Loucy (cell line): ENCODE data around the gene ARHGEF12.

Experiments
- H2AFZ ChIP-seq: fragments of 200-600 bp; sonication (generic); 2 replicates; pipeline ENCODE4 v1.6.0; 2016; ENCODE audit warnings: antibody characterized with exemption, mild to moderate bottlenecking, low read length, moderate library complexity
- H3F3A ChIP-seq: fragments of 200-600 bp; 2 replicates; pipeline ENCODE4 v1.6.0; 2016; ENCODE audit warnings: antibody characterized with exemption, low read depth, mild to moderate bottlenecking
- H3K27me3 ChIP-seq: fragments of 200-600 bp; sonication (generic); 2 replicates; pipeline ENCODE4 v1.6.1; 2014; ENCODE audit warnings: low read length, mild to moderate bottlenecking; ENCODE audit not compliant: insufficient read depth, poor library complexity, severe bottlenecking
- H3K36me3 ChIP-seq: fragments of 200-600 bp; sonication (generic); 2 replicates; pipeline ENCODE4 v1.6.1; 2016; ENCODE audit warnings: low read length; ENCODE audit not compliant: insufficient read depth
- H3K4me1 ChIP-seq: fragments of 200-600 bp; sonication (generic); 2 replicates; pipeline ENCODE4 v1.5.1; 2014; ENCODE audit warnings: low read length, mild to moderate bottlenecking; ENCODE audit not compliant: insufficient read depth, poor library complexity, severe bottlenecking
- H3K4me2 ChIP-seq: fragments of 200-600 bp; sonication (generic); 2 replicates; pipeline ENCODE4 v1.6.0; 2014; ENCODE audit warnings: antibody characterized with exemption, low read length, low read depth, mild to moderate bottlenecking; ENCODE audit not compliant: poor library complexity, severe bottlenecking
- H3K4me3 ChIP-seq: fragments of 200-600 bp; sonication (generic); 2 replicates; pipeline ENCODE4 v1.5.1; 2014; ENCODE audit warnings: low read length, mild to moderate bottlenecking, mixed read lengths; ENCODE audit not compliant: poor library complexity, severe bottlenecking
- H3K79me2 ChIP-seq: fragments of 200-600 bp; sonication (generic); 2 replicates; pipeline ENCODE4 v1.6.1; 2014; ENCODE audit warnings: low read length; ENCODE audit not compliant: insufficient read depth
- H3K9ac ChIP-seq: fragments of 200-600 bp; sonication (generic); 2 replicates; pipeline ENCODE4 v1.6.0; 2014; ENCODE audit warnings: mild to moderate bottlenecking, low read depth, low read length, moderate library complexity; ENCODE audit not compliant: poor library complexity, severe bottlenecking
- H3K9me2 ChIP-seq: fragments of 200-600 bp; sonication (generic); replicated peaks from 2 replicates; pipeline ENCODE4 v1.6.1; 2016; ENCODE audit warnings: low read depth, low read length, mixed read lengths
- H3K9me3 ChIP-seq: fragments of 200-600 bp; sonication (generic); 2 replicates; pipeline ENCODE4 v1.6.1; 2014; ENCODE audit warnings: mild to moderate bottlenecking, antibody characterized with exemption, low read length, low read depth; ENCODE audit not compliant: insufficient read depth
- H4K20me1 ChIP-seq: fragments of 200-600 bp; sonication (generic); 2 replicates; pipeline ENCODE4 v1.6.0; 2014; ENCODE audit warnings: antibody characterized with exemption, low read length, mild to moderate bottlenecking; ENCODE audit not compliant: insufficient read depth, poor library complexity, severe bottlenecking
- CTCF ChIP-seq: fragments of 200-600 bp; sonication (generic); conservative IDR thresholded peaks from 2 replicates; pipeline ENCODE4 v1.5.1; 2014; ENCODE audit warnings: mild to moderate bottlenecking, antibody characterized with exemption, low read length
- EZH2phosphoT487 ChIP-seq: fragments of 200-600 bp; IDR thresholded peaks from 2 replicates; pipeline ENCODE4 v1.6.1; 2018; ENCODE audit warnings: antibody characterized with exemption, mild to moderate bottlenecking, moderate library complexity, borderline replicate concordance

ARHGEF12 gene

GRCh38 chr11:120400564-120401364, 64.6 kb downstream of the ARHGEF12 start:
- Histone ChIP-seq H3K9me3 (no peaks in the 10 kb centered on the region), H3K27me3 (no peaks in the 10 kb centered on the region), H3K4me1 (no peaks in the 10 kb centered on the region), H3K9ac (no peak overlapping the region), H3K4me3 (no peak overlapping the region), H4K20me1 (no peaks in the 10 kb centered on the region), H2AFZ (no peak overlapping the region), H3K4me2 (no peak overlapping the region), H3F3A (no peaks in the 10 kb centered on the region), H3K9me2 (no peaks in the 10 kb centered on the region), H3K36me3 (no peaks in the 10 kb centered on the region), H3K79me2 (no peaks in the 10 kb centered on the region)
- TF ChIP-seq CTCF (no peak), EZH2phosphoT487 (no peak)

DNA sequence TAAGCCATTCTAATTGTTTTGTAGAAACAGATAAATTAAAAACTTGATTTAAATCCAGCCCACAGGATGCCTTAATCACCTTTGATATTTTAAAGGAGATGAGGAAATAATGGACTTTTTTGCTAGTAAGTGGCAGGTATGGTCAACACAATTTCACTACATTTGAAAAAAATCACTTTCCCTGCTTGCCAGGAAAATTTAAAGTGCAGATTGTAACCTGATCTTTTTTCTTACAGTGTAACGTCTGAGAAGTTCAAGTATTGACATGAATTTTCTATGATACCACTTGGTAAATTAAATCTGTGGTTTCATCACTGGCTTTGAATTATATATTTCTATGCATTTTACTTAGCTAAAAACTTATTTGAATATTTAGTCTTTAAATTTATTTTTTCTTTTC, 65.3 kb downstream of the ARHGEF12 start:
- no peaks in the 10 kb centered on the region for H3K36me3 ChIP-seq
- H3K4me3 ChIP-seq, result no peak overlapping the region
- H3K79me2 ChIP-seq, result no peaks in the 10 kb centered on the region
- H3K27me3 ChIP-seq, result no peaks in the 10 kb centered on the region
- no peak overlapping the region for H2AFZ ChIP-seq
- H3K9ac ChIP-seq, result no peak overlapping the region
- H3K9me2 ChIP-seq, result no peaks in the 10 kb centered on the region
- TF ChIP-seq EZH2phosphoT487 (no peak), CTCF (no peak)
- H3K4me2 ChIP-seq, result no peak overlapping the region
- H4K20me1 ChIP-seq, result no peaks in the 10 kb centered on the region
- no peaks in the 10 kb centered on the region for H3K4me1 ChIP-seq
- H3F3A ChIP-seq, result no peaks in the 10 kb centered on the region
- H3K9me3 ChIP-seq, result no peaks in the 10 kb centered on the region

DNA sequence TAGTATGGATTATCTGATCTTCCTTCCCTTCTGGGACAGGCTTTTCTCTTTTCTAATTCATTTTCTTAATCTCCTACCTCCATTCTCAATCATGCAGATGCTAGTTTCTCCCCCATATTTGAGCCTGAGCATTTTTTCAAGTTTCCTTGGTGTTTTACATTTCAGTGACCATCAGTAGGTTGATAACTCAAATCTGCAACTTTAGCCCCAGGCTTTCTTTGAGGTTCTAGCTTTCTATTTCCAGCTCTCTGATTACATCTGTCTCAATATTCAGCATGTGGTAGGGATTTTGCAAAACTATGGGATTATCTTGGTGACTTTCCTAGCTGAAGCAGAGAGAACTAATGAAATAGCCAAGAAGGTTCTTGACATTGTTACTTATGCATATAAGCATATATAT, 67.8 kb downstream of the ARHGEF12 start:
- H2AFZ ChIP-seq, result no peak overlapping the region
- H3K4me1 ChIP-seq, result no peaks in the 10 kb centered on the region
- no peak overlapping the region for H3K9ac ChIP-seq
- H3K27me3 ChIP-seq, result peaks cover 2% of the 10 kb centered on the region
- no peak overlapping the region for H3K4me3 ChIP-seq
- no peaks in the 10 kb centered on the region for H4K20me1 ChIP-seq
- H3F3A ChIP-seq, result no peaks in the 10 kb centered on the region
- H3K4me2 ChIP-seq, result no peak overlapping the region
- H3K36me3 ChIP-seq, result no peaks in the 10 kb centered on the region
- no peaks in the 10 kb centered on the region for H3K9me2 ChIP-seq
- no peaks in the 10 kb centered on the region for H3K79me2 ChIP-seq
- no peak for TF ChIP-seq CTCF
- no peak for TF ChIP-seq EZH2phosphoT487
- no peaks in the 10 kb centered on the region for H3K9me3 ChIP-seq
